GM18526 (cell line): Measurements from ENCODE around the gene CD40.
A peak's percentile ranks its signal among the peaks of the same experiment; 100 is the strongest.

Experiments used
- POLR2A ChIP-seq: IDR thresholded peaks from 3 replicates; pipeline ENCODE4 v1.6.1; 2011; ENCODE audit not compliant: insufficient read length; ENCODE audit errors: extremely low read depth

The CD40 gene

GRCh38 chr20:46088409-46089166 is 29.5 kb upstream of the CD40 start:
- no peak for TF ChIP-seq POLR2A

GRCh38 chr20:46089167-46089416 is 29.0 kb upstream of the CD40 start:
- TF ChIP-seq POLR2A = no peak

- peak; percentile 91 for TF ChIP-seq POLR2A
These were observed 28.4 kb upstream of the CD40 start, which contains the start of gene NCOA5 for GRCh38 chr20:46089417-46090388. Gene NCOA5 (minus strand): TSS chr20:46089962. CDS start chr20:46079424, 10,538 bp downstream.

- TF ChIP-seq POLR2A = no peak
These were observed 24.6 kb upstream of the CD40 start for GRCh38 chr20:46093531-46093930.

GRCh38 chr20:46099491-46100287 is 18.4 kb upstream of the CD40 start:
- no peak for TF ChIP-seq POLR2A

GRCh38 chr20:46100988-46101387 is 17.1 kb upstream of the CD40 start:
- TF ChIP-seq POLR2A = no peak

GRCh38 chr20:46101957-46102356 is 16.2 kb upstream of the CD40 start:
- no peak for TF ChIP-seq POLR2A

GRCh38 chr20:46102940-46103339 is 15.2 kb upstream of the CD40 start:
- TF ChIP-seq POLR2A = no peak

- TF ChIP-seq POLR2A = no peak
These were observed 13.9 kb upstream of the CD40 start for GRCh38 chr20:46104262-46104661.

GRCh38 chr20:46107061-46107460 is 11.1 kb upstream of the CD40 start:
- no peak for TF ChIP-seq POLR2A

GRCh38 chr20:46108435-46108841 is 9.7 kb upstream of the CD40 start:
- peak; percentile 35 for TF ChIP-seq POLR2A

GRCh38 chr20:46108976-46109375 is 9.1 kb upstream of the CD40 start:
- no peak for TF ChIP-seq POLR2A

- TF ChIP-seq POLR2A = no peak
These were observed 6.9 kb upstream of the CD40 start for GRCh38 chr20:46111028-46111835.

- TF ChIP-seq POLR2A = no peak
These were observed 6.3 kb upstream of the CD40 start for GRCh38 chr20:46111836-46112212.

GRCh38 chr20:46112430-46113112 is 5.5 kb upstream of the CD40 start:
- no peak for TF ChIP-seq POLR2A

GRCh38 chr20:46113113-46113470 is 5.0 kb upstream of the CD40 start:
- no peak for TF ChIP-seq POLR2A
